Left lung (tissue), 10 donors: ENCODE measurements around the gene ZNF821. TPM values are rescaled to one million over a fixed set of nuclear protein-coding genes. Genes with fewer than 3 reads are reported as not detected.
A peak's percentile ranks its signal among the peaks of the same experiment; 100 is the strongest.
"Not testable (repeated sequence)": the region's sequence is repeated elsewhere in the genome, so short reads cannot be mapped to it uniquely, and the experiment has no call there.

Experiments used
- ATAC-seq: fragments of 200-7000 bp; cut with Tn5 transposase; one replicate; pipeline ENCODE4 v1.9.1; 2020; ENCODE audit warnings: moderate library complexity
- DNase-seq, 4 donors: peaks; one replicate each; pipeline ENCODE4 v3.0.0-alpha.2; 2013 to 2020
- H3K27ac ChIP-seq, 2 donors: fragments of 200-600 bp; sonication (generic) in 1 of 2; one replicate each; pipeline versions ENCODE4 v1.5.0 to v1.8.0; 2020 to 2021
- H3K27me3 ChIP-seq, 2 donors: fragments of 200-600 bp; sonication (generic) in 1 of 2; one replicate each; pipeline versions ENCODE4 v1.5.0 to v1.8.0; 2020 to 2021
- H3K36me3 ChIP-seq, 2 donors: fragments of 200-600 bp; sonication (generic) in 1 of 2; one replicate each; pipeline versions ENCODE4 v1.5.0 to v1.8.0; 2020 to 2021
- H3K4me1 ChIP-seq, 2 donors: fragments of 200-600 bp; one replicate each; pipeline ENCODE4 v1.8.0; 2021
- H3K4me3 ChIP-seq, 2 donors: fragments of 200-600 bp; sonication (generic) in 1 of 2; one replicate each; pipeline versions ENCODE4 v1.5.0 to v1.8.0; 2020 to 2021; ENCODE audit warnings: mild to moderate bottlenecking in 1 of 2
- H3K9me3 ChIP-seq, 2 donors: fragments of 200-600 bp; sonication (generic) in 1 of 2; one replicate each; pipeline versions ENCODE4 v1.5.0 to v1.8.0; 2020 to 2021
- CTCF ChIP-seq, 2 donors: fragments of 200-600 bp; sonication (generic) in 1 of 2; IDR thresholded peaks; one replicate each; pipeline versions ENCODE4 v1.5.0 to v1.8.0; 2021; ENCODE audit warnings: antibody characterized with exemption in 2 of 2
- intact Hi-C, 2 donors: fragments of 100-400 bp; cut with DNase I; formaldehyde crosslinking; loops; one replicate each; pipeline versions ENCODE4 v1.11.2 to v1.14.2; 2022
- polyA plus RNA-seq, 6 donors: library from polyadenylated mRNA; unstranded; fragments of 120-200 nt; gene quantifications; one replicate each; pipeline ENCODE4 v1.2.1, GENCODE V29; 2013; ENCODE audit not compliant: insufficient read length in 6 of 6
- total RNA-seq, 2 donors: library from RNA; stranded (reverse); fragmentation: NEBNext Ultra II Directional; extraction: Animal tissue kit (Norgen Biotek cat#: 25700); gene quantifications; one replicate each; pipeline ENCODE4 v1.2.1, GENCODE V29; 2021
- donor health status: DM: no; HTN: yes; CAD: no.
- donor health status: DM: no; HTN: no; CAD: no.

ZNF821 gene
- total and polyA plus RNA-seq, 8 donors = 5.3 to 24.7 (median 20.7) TPM

- Histone ChIP-seq H3K4me3 (no peak overlapping the region), H3K9me3 (no peaks in the 10 kb centered on the region), H3K27me3 (no peaks in the 10 kb centered on the region), H3K4me1 (peaks cover 0 to 1% of the 10 kb centered on the region in 2 donors), H3K27ac (no peak overlapping the region), H3K36me3 (no peaks in the 10 kb centered on the region)
- no peak for TF ChIP-seq CTCF (IDR thresholded peaks at IDR 0.05)
- DNase-seq (no peak), ATAC-seq (no peak)
- intact Hi-C loops = no loop called here
Measured at GRCh38 chr16:71840052-71840451, 43.9 kb downstream of the ZNF821 start.

- intact Hi-C loops = no loop called here
- TF ChIP-seq CTCF (IDR thresholded peaks at IDR 0.05) = no peak
Measured at GRCh38 chr16:71837150-71837549, 46.8 kb downstream of the ZNF821 start.

GRCh38 chr16:71834291-71834690, 49.7 kb downstream of the ZNF821 start:
- DNase-seq = no peak
- ATAC-seq = no peak

More at GRCh38 chr16:71837150-71837549, 46.8 kb downstream of the ZNF821 start:
- Histone ChIP-seq H3K4me3 (no peak overlapping the region), H3K27ac (no peak overlapping the region), H3K27me3 (no peaks in the 10 kb centered on the region), H3K9me3 (no peaks in the 10 kb centered on the region), H3K4me1 (no peaks in the 10 kb centered on the region), H3K36me3 (no peaks in the 10 kb centered on the region)
- ATAC-seq (no peak), DNase-seq (no peak)

GRCh38 chr16:71832112-71832511, 51.9 kb downstream of the ZNF821 start:
- DNase-seq, intact Hi-C loops, H3K27me3 ChIP-seq, H3K9me3 ChIP-seq, H3K27ac ChIP-seq, ATAC-seq, H3K4me3 ChIP-seq, H3K36me3 ChIP-seq, H3K4me1 ChIP-seq: not testable (repeated sequence)

More at GRCh38 chr16:71834291-71834690, 49.7 kb downstream of the ZNF821 start:
- H3K27ac ChIP-seq = no peak overlapping the region
- H3K4me3 ChIP-seq = no peak overlapping the region
- H3K9me3 ChIP-seq = no peaks in the 10 kb centered on the region
- intact Hi-C loops = no loop called here
- no peak for TF ChIP-seq CTCF (IDR thresholded peaks at IDR 0.05)
- no peaks in the 10 kb centered on the region for H3K36me3 ChIP-seq
- no peaks in the 10 kb centered on the region for H3K27me3 ChIP-seq
- no peaks in the 10 kb centered on the region for H3K4me1 ChIP-seq

DNA sequence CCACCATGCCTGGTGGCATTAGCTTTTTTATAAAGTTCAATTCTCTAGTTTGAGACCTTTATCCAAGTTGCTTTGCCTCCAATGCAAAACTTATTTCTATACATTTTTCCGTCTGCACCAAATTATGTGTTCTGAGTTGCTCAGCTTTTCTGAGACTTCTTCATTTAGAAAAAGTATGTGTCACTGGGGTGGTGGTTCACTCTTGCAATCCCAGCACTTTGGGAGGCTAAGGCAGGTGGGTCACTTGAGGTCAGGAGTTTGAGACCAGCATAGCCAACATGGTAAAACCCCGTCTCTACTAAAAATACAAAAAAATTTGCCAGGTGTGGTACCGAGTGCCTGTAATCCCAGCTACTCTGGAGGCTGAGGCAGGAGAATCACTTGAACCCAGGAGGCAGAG, 52.3 kb downstream of the ZNF821 start:
- H3K27ac ChIP-seq, H3K9me3 ChIP-seq, H3K4me1 ChIP-seq, H3K36me3 ChIP-seq, H3K27me3 ChIP-seq, intact Hi-C loops, H3K4me3 ChIP-seq, DNase-seq, ATAC-seq: not testable (repeated sequence)

- H3K27me3 ChIP-seq = no peaks in the 10 kb centered on the region
- no peak overlapping the region for H3K4me3 ChIP-seq
- H3K27ac ChIP-seq = no peak overlapping the region
- intact Hi-C loops = no loop called here
- no peak for TF ChIP-seq CTCF (IDR thresholded peaks at IDR 0.05)
- DNase-seq (no peak), ATAC-seq (peak; percentile 27)
- H3K36me3 ChIP-seq = no peaks in the 10 kb centered on the region
- H3K9me3 ChIP-seq = no peaks in the 10 kb centered on the region
- H3K4me1 ChIP-seq = no peaks in the 10 kb centered on the region
Measured at GRCh38 chr16:71830359-71830758, 53.6 kb downstream of the ZNF821 start.
